Measurements from ENCODE around the gene PUS7.

PUS7 gene

GRCh38 chr7:105512926-105513526, 9.0 kb downstream of the PUS7 start:
- Histone ChIP-seq H3K4me3 (ENCODE audit: insufficient read depth, low read length, poor library complexity, severe bottlenecking) (no peak overlapping the region), H3F3A (ENCODE audit: insufficient read depth) (no peaks in the 10 kb centered on the region), H3K9me2 (replicated peaks; ENCODE audit: insufficient read depth, low read length) (no peaks in the 10 kb centered on the region), H3K9me3 (ENCODE audit: insufficient read depth, low read length) (no peaks in the 10 kb centered on the region), H3K4me2 (ENCODE audit: low read depth, low read length, poor library complexity, severe bottlenecking) (no peak overlapping the region), H3K79me2 (ENCODE audit: insufficient read depth, low read length) (peaks cover 84% of the 10 kb centered on the region), H3K27me3 (ENCODE audit: low read length) (no peaks in the 10 kb centered on the region), H2AFZ (ENCODE audit: low read depth, low read length, severe bottlenecking) (no peak overlapping the region), H4K20me1 (ENCODE audit: low read depth, low read length) (0 out of 2 replicates have a peak, but pooled peaks cover 5% of the 10 kb centered on the region), H3K27ac (ENCODE audit: low read depth, low read length) (no peak overlapping the region), H3K36me3 (ENCODE audit: low read length) (no peaks in the 10 kb centered on the region), H3K9ac (ENCODE audit: low read length) (no peak overlapping the region)
- no peak for TF ChIP-seq CTCF (IDR thresholded peaks at IDR 0.05; ENCODE audit: insufficient read depth, low read length, poor library complexity, severe bottlenecking)
- no peak for TF ChIP-seq EZH2phosphoT487 (conservative IDR thresholded peaks at IDR 0.05; ENCODE audit: low read length)

- Histone ChIP-seq H3K79me2 (ENCODE audit: insufficient read depth, low read length) (peaks cover 84% of the 10 kb centered on the region), H3K4me3 (ENCODE audit: insufficient read depth, low read length, poor library complexity, severe bottlenecking) (no peak overlapping the region), H3K9me3 (ENCODE audit: insufficient read depth, low read length) (no peaks in the 10 kb centered on the region), H3K36me3 (ENCODE audit: low read length) (no peaks in the 10 kb centered on the region), H3K9me2 (replicated peaks; ENCODE audit: insufficient read depth, low read length) (no peaks in the 10 kb centered on the region), H2AFZ (ENCODE audit: low read depth, low read length, severe bottlenecking) (no peak overlapping the region), H3K9ac (ENCODE audit: low read length) (no peak overlapping the region), H3K27ac (ENCODE audit: low read depth, low read length) (no peak overlapping the region), H4K20me1 (ENCODE audit: low read depth, low read length) (0 out of 2 replicates have a peak, but pooled peaks cover 5% of the 10 kb centered on the region), H3K27me3 (ENCODE audit: low read length) (no peaks in the 10 kb centered on the region), H3K4me2 (ENCODE audit: low read depth, low read length, poor library complexity, severe bottlenecking) (no peak overlapping the region), H3F3A (ENCODE audit: insufficient read depth) (no peaks in the 10 kb centered on the region)
- TF ChIP-seq CTCF (IDR thresholded peaks at IDR 0.05; ENCODE audit: insufficient read depth, low read length, poor library complexity, severe bottlenecking) (no peak), EZH2phosphoT487 (conservative IDR thresholded peaks at IDR 0.05; ENCODE audit: low read length) (no peak)
Observed at GRCh38 chr7:105512415-105512814, 9.7 kb downstream of the PUS7 start.

GRCh38 chr7:105502173-105502572, 19.9 kb downstream of the PUS7 start:
- no peak overlapping the region for H3K4me2 ChIP-seq (ENCODE audit: low read depth, low read length, poor library complexity, severe bottlenecking)
- no peaks in the 10 kb centered on the region for H3F3A ChIP-seq (ENCODE audit: insufficient read depth)
- no peak overlapping the region for H2AFZ ChIP-seq (ENCODE audit: low read depth, low read length, severe bottlenecking)
- H3K9me2 ChIP-seq (replicated peaks; ENCODE audit: insufficient read depth, low read length), result no peaks in the 10 kb centered on the region
- no peak overlapping the region for H3K4me3 ChIP-seq (ENCODE audit: insufficient read depth, low read length, poor library complexity, severe bottlenecking)
- no peaks in the 10 kb centered on the region for H3K9me3 ChIP-seq (ENCODE audit: insufficient read depth, low read length)
- no peaks in the 10 kb centered on the region for H4K20me1 ChIP-seq (ENCODE audit: low read depth, low read length)
- no peak overlapping the region for H3K9ac ChIP-seq (ENCODE audit: low read length)
- no peaks in the 10 kb centered on the region for H3K79me2 ChIP-seq (ENCODE audit: insufficient read depth, low read length)
- H3K27ac ChIP-seq (ENCODE audit: low read depth, low read length), result no peak overlapping the region
- peaks cover 20% of the 10 kb centered on the region for H3K36me3 ChIP-seq (ENCODE audit: low read length)
- TF ChIP-seq EZH2phosphoT487 (conservative IDR thresholded peaks at IDR 0.05; ENCODE audit: low read length), result no peak
- no peak for TF ChIP-seq CTCF (IDR thresholded peaks at IDR 0.05; ENCODE audit: insufficient read depth, low read length, poor library complexity, severe bottlenecking)
- no peaks in the 10 kb centered on the region for H3K27me3 ChIP-seq (ENCODE audit: low read length)

Measured in SU-DHL-6 (cell line).